Activated T-cell treated with anti-CD3 and anti-CD28 coated beads, Interleukin-2, amount 50 U/mL, for 1 hour (primary cell): ENCODE data around the gene ASH1L.
"Not testable (repeated sequence)": the region's sequence is repeated elsewhere in the genome, so short reads cannot be mapped to it uniquely, and the experiment has no call there.

Experiments used
- DNase-seq: peaks from one replicate; pipeline ENCODE4 v3.0.0-alpha.2; 2020

ASH1L gene

GRCh38 chr1:155300553-155301329, 261.9 kb downstream of the ASH1L start:
- no peak for DNase-seq

- DNase-seq = no peak
Measured at GRCh38 chr1:155300024-155300423, 262.6 kb downstream of the ASH1L start.

GRCh38 chr1:155297384-155297783, 265.2 kb downstream of the ASH1L start:
- no peak for DNase-seq

- DNase-seq = no peak
Measured at GRCh38 chr1:155296661-155297060, 265.9 kb downstream of the ASH1L start.

- no peak for DNase-seq
Measured at GRCh38 chr1:155295942-155296267, 266.7 kb downstream of the ASH1L start.

GRCh38 chr1:155295183-155295941, 267.2 kb downstream of the ASH1L start:
- DNase-seq = no peak

GRCh38 chr1:155294520-155295182, 268.0 kb downstream of the ASH1L start:
- no peak for DNase-seq

GRCh38 chr1:155293086-155293749, 269.4 kb downstream of the ASH1L start:
- no peak for DNase-seq

- DNase-seq = not testable (repeated sequence)
Measured at GRCh38 chr1:155291006-155291405, 271.6 kb downstream of the ASH1L start.

- no peak for DNase-seq
Measured at GRCh38 chr1:155287987-155288543, 274.5 kb downstream of the ASH1L start.

GRCh38 chr1:155286544-155286943, 276.1 kb downstream of the ASH1L start:
- DNase-seq = no peak

GRCh38 chr1:155285631-155286044, 277.0 kb downstream of the ASH1L start:
- no peak for DNase-seq
